Stimulated activated CD4-positive, alpha-beta T cell treated with anti-CD3 and anti-CD28 coated beads, Interleukin-15, amount 100 ng/mL, for 24 hours (primary cell): ENCODE results near the gene OPCML.

Source experiments
- DNase-seq: peaks from one replicate; pipeline ENCODE4 v3.0.0-alpha.2; 2020

OPCML gene

GRCh38 chr11:132913295-132913694, 619.0 kb downstream of the OPCML start:
- no peak for DNase-seq

- DNase-seq: no peak
These were observed 621.1 kb downstream of the OPCML start for GRCh38 chr11:132911186-132911585.

GRCh38 chr11:132910011-132910760, 622.1 kb downstream of the OPCML start:
- DNase-seq: no peak

- no peak for DNase-seq
These were observed 623.2 kb downstream of the OPCML start for GRCh38 chr11:132909021-132909606.

GRCh38 chr11:132908414-132908810, 623.9 kb downstream of the OPCML start:
- DNase-seq: no peak

GRCh38 chr11:132907651-132908413, 624.5 kb downstream of the OPCML start:
- no peak for DNase-seq

- no peak for DNase-seq
These were observed 627.7 kb downstream of the OPCML start for GRCh38 chr11:132904607-132905006.

- DNase-seq: no peak
These were observed 628.2 kb downstream of the OPCML start for GRCh38 chr11:132904091-132904490.

GRCh38 chr11:132901638-132902471, 630.4 kb downstream of the OPCML start:
- no peak for DNase-seq

GRCh38 chr11:132898676-132899075, 633.6 kb downstream of the OPCML start:
- no peak for DNase-seq

- DNase-seq: no peak
These were observed 634.3 kb downstream of the OPCML start for GRCh38 chr11:132898021-132898420.

GRCh38 chr11:132895340-132895739, 637.0 kb downstream of the OPCML start:
- no peak for DNase-seq

GRCh38 chr11:132894606-132895005, 637.7 kb downstream of the OPCML start:
- no peak for DNase-seq

- DNase-seq: no peak
These were observed 639.4 kb downstream of the OPCML start for GRCh38 chr11:132892876-132893275.

GRCh38 chr11:132888226-132888625, 644.1 kb downstream of the OPCML start:
- no peak for DNase-seq

- DNase-seq: no peak
These were observed 646.0 kb downstream of the OPCML start for GRCh38 chr11:132886335-132886734.

- DNase-seq: no peak
These were observed 649.1 kb downstream of the OPCML start for GRCh38 chr11:132883241-132883640.

GRCh38 chr11:132881622-132882021, 650.7 kb downstream of the OPCML start:
- no peak for DNase-seq

- no peak for DNase-seq
These were observed 654.2 kb downstream of the OPCML start for GRCh38 chr11:132878111-132878510.

GRCh38 chr11:132876705-132877104, 655.6 kb downstream of the OPCML start:
- no peak for DNase-seq

GRCh38 chr11:132876239-132876638, 656.1 kb downstream of the OPCML start:
- DNase-seq: no peak

- no peak for DNase-seq
These were observed 657.7 kb downstream of the OPCML start for GRCh38 chr11:132874638-132875037.

GRCh38 chr11:132873841-132874240, 658.5 kb downstream of the OPCML start:
- DNase-seq: no peak
